GM21529 (cell line): ENCODE results near the gene TIAL1.
"Not testable (repeated sequence)": the region's sequence is repeated elsewhere in the genome, so short reads cannot be mapped to it uniquely, and the experiment has no call there.

Experiments used
- ATAC-seq: cut with Tn5 transposase; IDR thresholded peaks from one replicate; pipeline ENCODE4 v1.9.1; 2021; ENCODE audit not compliant: unreplicated experiment

TIAL1 gene

GRCh38 chr10:119532251-119532650 is 64.5 kb downstream of the TIAL1 start:
- ATAC-seq, result not testable (repeated sequence)

GRCh38 chr10:119531067-119531466 is 65.7 kb downstream of the TIAL1 start:
- ATAC-seq, result no peak

GRCh38 chr10:119528663-119529237 is 68.0 kb downstream of the TIAL1 start:
- not testable (repeated sequence) for ATAC-seq

GRCh38 chr10:119526621-119527592 is 69.9 kb downstream of the TIAL1 start:
- no peak for ATAC-seq

- no peak for ATAC-seq
Observed at GRCh38 chr10:119526149-119526548, 70.6 kb downstream of the TIAL1 start.

- no peak for ATAC-seq
Observed at GRCh38 chr10:119525116-119525515, 71.6 kb downstream of the TIAL1 start.

- no peak for ATAC-seq
Observed at GRCh38 chr10:119524720-119525070, 72.1 kb downstream of the TIAL1 start.

GRCh38 chr10:119523895-119524719 is 72.7 kb downstream of the TIAL1 start:
- ATAC-seq, result no peak
